ENCODE measurements around the gene CA9. TPM values are rescaled to one million over a fixed set of nuclear protein-coding genes. Genes with fewer than 3 reads are reported as not detected.
A peak's percentile ranks its signal among the peaks of the same experiment; 100 is the strongest.

The CA9 gene
- 1 to 10 TPM; 1.8 to 5.9 TPM for total RNA-seq

DNA sequence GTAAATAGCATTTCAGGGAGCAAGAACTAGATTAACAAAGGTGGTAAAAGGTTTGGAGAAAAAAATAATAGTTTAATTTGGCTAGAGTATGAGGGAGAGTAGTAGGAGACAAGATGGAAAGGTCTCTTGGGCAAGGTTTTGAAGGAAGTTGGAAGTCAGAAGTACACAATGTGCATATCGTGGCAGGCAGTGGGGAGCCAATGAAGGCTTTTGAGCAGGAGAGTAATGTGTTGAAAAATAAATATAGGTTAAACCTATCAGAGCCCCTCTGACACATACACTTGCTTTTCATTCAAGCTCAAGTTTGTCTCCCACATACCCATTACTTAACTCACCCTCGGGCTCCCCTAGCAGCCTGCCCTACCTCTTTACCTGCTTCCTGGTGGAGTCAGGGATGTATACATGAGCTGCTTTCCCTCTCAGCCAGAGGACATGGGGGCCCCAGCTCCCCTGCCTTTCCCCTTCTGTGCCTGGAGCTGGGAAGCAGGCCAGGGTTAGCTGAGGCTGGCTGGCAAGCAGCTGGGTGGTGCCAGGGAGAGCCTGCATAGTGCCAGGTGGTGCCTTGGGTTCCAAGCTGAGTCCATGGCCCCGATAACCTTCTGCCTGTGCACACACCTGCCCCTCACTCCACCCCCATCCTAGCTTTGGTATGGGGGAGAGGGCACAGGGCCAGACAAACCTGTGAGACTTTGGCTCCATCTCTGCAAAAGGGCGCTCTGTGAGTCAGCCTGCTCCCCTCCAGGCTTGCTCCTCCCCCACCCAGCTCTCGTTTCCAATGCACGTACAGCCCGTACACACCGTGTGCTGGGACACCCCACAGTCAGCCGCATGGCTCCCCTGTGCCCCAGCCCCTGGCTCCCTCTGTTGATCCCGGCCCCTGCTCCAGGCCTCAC, at the start of gene CA9:
TSS of gene CA9 (plus strand) at position 797 of the 893 bp plus-strand sequence. CDS start at position 829, 32 bp downstream.
- no peak for TF ChIP-seq CTCF (IDR thresholded peaks at IDR 0.05)
- Histone ChIP-seq H3K36me3 (no peaks in the 10 kb centered on the region), H3K27me3 (no peaks in the 10 kb centered on the region), H3K9me3 (no peaks in the 10 kb centered on the region), H3K9ac (ENCODE audit: low read depth in 2 of 2, low read length in 2 of 2) (peak within 1 kb of the TSS in 1 of 2 donors; percentile 34), H3K27ac (no peak within 1 kb of the TSS), H3K4me1 (peaks cover 9% of the 10 kb centered on the region), H3K4me3 (no peak within 1 kb of the TSS)
- intact Hi-C loops (cut with DNase I), result no loop called here
- peak; percentile 54 for DNase-seq

- H3K27ac ChIP-seq, result no peak overlapping the region
- no peak for TF ChIP-seq CTCF (IDR thresholded peaks at IDR 0.05)
- no peaks in the 10 kb centered on the region for H3K27me3 ChIP-seq
- no peaks in the 10 kb centered on the region for H3K9me3 ChIP-seq
- no peaks in the 10 kb centered on the region for H3K4me1 ChIP-seq
- H3K9ac ChIP-seq (ENCODE audit: low read depth in 2 of 2, low read length in 2 of 2), result no peak overlapping the region
- DNase-seq, result no peak
- H3K36me3 ChIP-seq, result no peaks in the 10 kb centered on the region
- no peak overlapping the region for H3K4me3 ChIP-seq
- intact Hi-C loops (cut with DNase I), result no loop called here
Observed at GRCh38 chr9:35627575-35627974, 46.2 kb upstream of the CA9 start.

DNA sequence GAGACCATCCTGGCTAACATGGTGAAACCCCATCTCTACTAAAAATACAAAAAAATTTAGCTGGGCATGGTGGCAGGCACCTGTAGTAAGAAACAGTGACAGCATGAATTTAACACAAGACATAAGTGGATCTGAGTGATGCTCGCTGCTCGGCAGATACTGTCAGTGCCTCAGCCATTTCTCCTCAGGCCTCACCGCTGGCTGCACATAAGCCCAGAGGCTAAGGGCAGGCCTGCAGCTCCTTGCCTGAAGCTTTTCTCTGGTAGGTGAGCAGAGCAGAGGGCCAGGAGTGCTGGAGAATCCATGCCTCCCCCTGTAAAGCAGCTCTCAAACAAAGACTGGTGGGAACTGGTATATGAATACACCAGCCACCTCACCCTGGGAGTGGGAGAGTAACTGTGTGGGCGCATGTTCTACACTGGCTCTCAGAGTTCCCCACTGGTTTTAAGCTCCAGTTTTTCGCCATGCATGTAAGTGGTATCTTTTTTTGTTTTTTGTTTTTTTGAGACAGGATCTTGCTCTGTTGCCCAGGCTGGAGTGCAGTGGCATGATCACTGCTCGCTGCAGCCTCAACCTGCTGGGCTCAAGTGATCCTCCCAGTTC, 45.2 kb upstream of the CA9 start:
- Histone ChIP-seq H3K27me3 (no peaks in the 10 kb centered on the region), H3K4me3 (no peak overlapping the region), H3K4me1 (no peaks in the 10 kb centered on the region), H3K27ac (no peak overlapping the region), H3K9me3 (no peaks in the 10 kb centered on the region), H3K9ac (ENCODE audit: low read depth in 2 of 2, low read length in 2 of 2) (no peak overlapping the region), H3K36me3 (no peaks in the 10 kb centered on the region)
- intact Hi-C loops (cut with DNase I), result no loop called here
- no peak for DNase-seq
- no peak for TF ChIP-seq CTCF (IDR thresholded peaks at IDR 0.05)

GRCh38 chr9:35629597-35629996, 44.1 kb upstream of the CA9 start:
- H3K4me3 ChIP-seq, result no peak overlapping the region
- no peaks in the 10 kb centered on the region for H3K27me3 ChIP-seq
- intact Hi-C loops (cut with DNase I), result no loop called here
- no peaks in the 10 kb centered on the region for H3K9me3 ChIP-seq
- no peak overlapping the region for H3K9ac ChIP-seq (ENCODE audit: low read depth in 2 of 2, low read length in 2 of 2)
- no peak for DNase-seq
- H3K27ac ChIP-seq, result no peak overlapping the region
- no peaks in the 10 kb centered on the region for H3K4me1 ChIP-seq
- no peak for TF ChIP-seq CTCF (IDR thresholded peaks at IDR 0.05)
- H3K36me3 ChIP-seq, result no peaks in the 10 kb centered on the region

DNA sequence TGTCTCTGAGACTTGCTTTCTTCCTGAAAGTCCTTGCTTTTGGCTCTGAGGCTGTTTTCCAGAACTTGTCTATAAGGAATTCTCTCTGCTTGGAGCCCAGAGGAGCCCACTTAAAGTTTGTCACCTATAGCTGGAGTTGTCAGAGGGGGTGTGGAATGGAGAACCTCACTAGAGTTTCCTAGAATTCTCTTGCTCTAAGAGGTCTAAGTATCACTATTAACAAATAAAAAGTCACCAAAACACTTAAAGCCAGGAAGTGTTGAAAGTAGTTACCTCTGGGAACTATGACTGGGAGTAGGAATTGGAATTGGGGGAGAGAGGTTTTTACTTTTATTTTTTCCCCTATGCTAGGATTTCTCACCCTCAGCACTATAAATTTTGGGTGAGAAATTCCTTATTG, 38.0 kb upstream of the CA9 start:
- Histone ChIP-seq H3K9ac (ENCODE audit: low read depth in 2 of 2, low read length in 2 of 2) (no peak overlapping the region), H3K4me1 (no peaks in the 10 kb centered on the region), H3K4me3 (no peak overlapping the region), H3K9me3 (no peaks in the 10 kb centered on the region), H3K27me3 (no peaks in the 10 kb centered on the region), H3K27ac (no peak overlapping the region), H3K36me3 (no peaks in the 10 kb centered on the region)
- TF ChIP-seq CTCF (IDR thresholded peaks at IDR 0.05), result no peak
- intact Hi-C loops (cut with DNase I), result no loop called here
- DNase-seq, result no peak
